Esophagus mucosa (tissue), 1 donor: ENCODE measurements around the gene CYB5R4. TPM values are rescaled to one million over a fixed set of nuclear protein-coding genes. Genes with fewer than 3 reads are reported as not detected.
"Not testable (repeated sequence)": the region's sequence is repeated elsewhere in the genome, so short reads cannot be mapped to it uniquely, and the experiment has no call there.

Experiments
- ATAC-seq: fragments of 200-7000 bp; cut with Tn5 transposase; one replicate; pipeline ENCODE4 v1.9.1; 2020
- total RNA-seq: library from RNA; stranded (reverse); gene quantifications from one replicate; pipeline ENCODE4 v1.2.4, GENCODE V29; 2023
- donor health status: DM: yes; HTN: yes; CAD: no.

Gene CYB5R4
- total RNA-seq, 1 donor from 2014 or later: 23.1 TPM

DNA sequence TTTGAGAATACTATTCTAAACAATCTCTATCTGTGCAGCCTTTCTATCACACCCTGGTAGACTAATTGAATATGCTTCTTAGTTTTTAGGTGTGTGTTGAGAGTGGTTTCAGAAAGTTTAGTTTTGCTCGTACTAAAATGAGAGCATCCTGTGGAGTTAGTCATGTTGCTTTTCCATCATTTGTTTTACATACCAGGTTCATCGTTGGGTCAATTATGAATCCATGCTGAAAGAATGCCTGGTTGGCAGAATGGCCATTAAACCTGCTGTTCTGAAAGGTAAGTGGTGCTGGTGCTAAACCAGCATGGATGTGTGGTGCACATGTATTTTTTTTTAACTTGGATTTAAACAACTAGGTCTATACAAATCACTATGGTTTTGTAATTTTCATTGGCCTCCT, 49.3 kb downstream of the CYB5R4 start:
- ATAC-seq: no peak

GRCh38 chr6:83911278-83911677, 51.8 kb downstream of the CYB5R4 start:
- ATAC-seq: no peak

DNA sequence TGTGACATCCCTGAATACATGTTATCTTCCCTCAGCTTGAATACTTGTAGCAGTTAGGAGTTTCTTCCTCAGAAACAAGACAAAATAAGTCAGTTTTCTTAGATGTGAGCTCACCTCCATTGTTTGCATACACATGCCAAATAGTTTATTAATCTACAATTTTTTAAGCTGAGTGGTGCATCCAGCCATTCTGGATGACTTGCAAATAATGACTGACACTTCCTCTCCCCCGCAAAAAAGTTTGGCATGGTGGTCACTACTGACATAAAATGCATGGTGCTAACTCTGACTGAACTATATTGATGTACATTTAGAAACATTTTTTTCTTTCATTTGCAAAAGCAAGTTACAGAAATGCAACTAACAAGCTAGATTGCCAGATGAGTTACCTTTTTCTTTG, 55.5 kb downstream of the CYB5R4 start:
- no peak for ATAC-seq

DNA sequence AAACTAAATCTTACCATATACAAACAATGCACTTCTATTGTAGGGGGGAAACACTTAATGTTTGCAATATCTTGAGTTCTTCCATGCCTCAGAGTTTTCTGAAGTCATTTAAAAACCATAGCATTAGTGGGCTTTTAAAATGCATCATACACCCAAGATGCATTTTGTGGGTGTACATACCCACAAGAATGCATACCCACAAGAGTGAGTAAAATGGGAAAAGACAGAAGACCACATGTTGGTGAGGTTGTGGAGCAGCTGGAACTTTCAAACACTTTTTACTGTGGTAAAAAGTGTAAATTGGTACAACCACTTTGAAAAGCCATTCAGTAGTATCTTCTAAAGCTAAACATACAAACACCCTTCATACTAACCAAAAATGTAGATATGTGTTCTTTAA, 57.5 kb downstream of the CYB5R4 start:
- ATAC-seq: no peak

GRCh38 chr6:83920017-83920416, 60.5 kb downstream of the CYB5R4 start:
- ATAC-seq: no peak

GRCh38 chr6:83921315-83921714, 61.8 kb downstream of the CYB5R4 start:
- ATAC-seq: no peak

DNA sequence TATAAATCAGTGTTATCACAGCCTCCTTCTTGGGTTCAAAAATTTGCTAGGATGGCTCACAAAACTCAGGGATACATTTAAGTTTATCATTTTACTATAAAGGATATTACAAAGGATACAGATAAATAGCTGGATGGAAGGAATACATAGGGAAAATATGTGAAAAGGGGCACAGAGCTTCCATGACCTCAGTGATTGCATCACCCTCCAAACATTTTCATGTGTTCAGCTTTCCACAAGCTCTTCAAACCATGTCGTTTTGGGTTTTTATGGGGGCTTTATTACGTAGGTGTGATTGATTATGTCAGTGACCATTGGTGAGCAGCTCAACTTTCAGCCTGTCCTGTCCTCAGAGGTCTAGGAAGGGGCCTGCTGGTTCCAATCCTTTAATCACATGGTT, 68.0 kb downstream of the CYB5R4 start:
- no peak for ATAC-seq

DNA sequence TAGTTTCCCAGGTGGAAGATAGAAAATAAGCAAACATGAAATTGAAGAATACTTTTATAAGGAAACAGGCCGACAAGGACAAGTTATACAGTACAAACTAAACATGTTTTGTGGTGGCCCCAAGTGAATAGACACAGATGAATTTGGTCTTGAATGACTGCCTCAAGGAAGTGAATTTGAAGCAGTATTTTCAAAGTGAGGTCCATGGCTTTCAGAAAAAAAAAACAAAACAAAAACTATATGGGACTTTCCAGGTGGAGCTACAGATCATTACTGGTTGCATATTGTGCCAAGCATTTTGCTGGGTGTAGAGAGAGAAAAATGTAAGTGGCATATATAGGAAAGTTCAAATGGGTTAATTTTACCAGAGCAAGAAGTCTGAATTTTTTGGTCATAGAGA, 68.8 kb downstream of the CYB5R4 start:
- ATAC-seq: no peak

DNA sequence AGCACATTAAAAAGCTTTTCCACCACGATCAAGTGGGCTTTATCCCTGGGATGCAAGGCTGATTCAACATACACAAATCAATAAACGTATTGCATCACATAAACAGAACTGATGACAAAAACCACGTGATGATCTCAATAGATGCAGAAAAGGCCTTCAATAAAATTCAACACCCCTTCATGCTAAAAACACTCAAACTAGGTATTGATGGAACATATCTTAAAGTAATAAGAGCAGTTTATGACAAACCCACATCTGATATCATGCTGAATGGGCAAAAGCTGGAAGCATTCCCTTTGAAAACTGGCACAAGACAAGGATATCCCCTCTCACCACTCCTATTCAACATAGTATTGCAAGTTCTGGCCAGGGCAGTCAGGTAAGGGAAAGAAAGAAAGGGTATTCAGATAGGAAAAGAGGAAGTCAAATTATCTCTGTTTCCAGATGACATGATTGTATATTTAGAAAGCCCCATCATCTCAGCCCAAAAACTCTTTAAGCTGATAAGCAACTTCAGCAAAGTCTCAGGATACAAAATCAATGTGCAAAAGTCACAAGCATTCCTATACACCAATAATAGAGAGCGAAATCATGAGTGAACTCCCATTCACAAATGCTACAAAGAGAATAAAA, 86.8 kb downstream of the CYB5R4 start:
- not testable (repeated sequence) for ATAC-seq

DNA sequence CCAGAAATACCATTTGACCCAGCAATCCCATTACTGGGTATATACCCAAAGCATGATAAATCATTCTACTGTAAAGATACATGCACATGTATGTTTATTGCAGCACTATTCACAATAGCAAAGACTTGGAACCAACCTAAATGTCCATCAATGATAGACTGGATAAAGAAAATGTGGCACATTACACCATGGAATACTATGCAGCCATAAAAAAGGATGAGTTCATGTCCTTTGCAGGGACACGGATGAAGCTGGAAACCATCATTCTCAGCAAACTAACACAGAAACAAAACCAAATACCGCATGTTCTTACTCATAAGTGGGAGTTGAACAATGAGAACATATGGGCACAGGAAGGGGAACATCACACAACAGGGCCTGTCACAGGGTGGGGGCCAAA, 88.5 kb downstream of the CYB5R4 start:
- not testable (repeated sequence) for ATAC-seq

- ATAC-seq: no peak
Observed at GRCh38 chr6:83948851-83949250, 89.4 kb downstream of the CYB5R4 start.

DNA sequence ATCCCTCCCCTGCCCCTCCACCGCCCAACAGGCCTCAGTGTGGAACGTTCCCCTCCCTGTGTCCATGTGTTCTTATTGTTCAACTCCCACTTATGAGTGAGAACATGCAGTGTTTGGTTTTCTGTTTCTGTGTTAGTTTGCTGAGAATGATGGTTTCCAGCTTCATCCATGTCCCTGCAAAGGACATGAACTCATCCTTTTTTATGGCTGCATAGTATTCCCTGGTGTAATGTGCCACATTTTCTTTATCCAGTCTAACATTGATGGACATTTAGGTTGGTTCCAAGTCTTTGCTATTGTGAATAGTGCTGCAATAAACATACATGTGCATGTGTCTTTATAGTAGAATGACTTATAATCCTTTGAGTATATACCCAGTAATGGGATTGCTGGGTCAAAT, 91.9 kb downstream of the CYB5R4 start:
- ATAC-seq: not testable (repeated sequence)

GRCh38 chr6:83952830-83953229, 93.3 kb downstream of the CYB5R4 start:
- no peak for ATAC-seq

- ATAC-seq: no peak
Observed at GRCh38 chr6:83954371-83954770, 94.9 kb downstream of the CYB5R4 start.

DNA sequence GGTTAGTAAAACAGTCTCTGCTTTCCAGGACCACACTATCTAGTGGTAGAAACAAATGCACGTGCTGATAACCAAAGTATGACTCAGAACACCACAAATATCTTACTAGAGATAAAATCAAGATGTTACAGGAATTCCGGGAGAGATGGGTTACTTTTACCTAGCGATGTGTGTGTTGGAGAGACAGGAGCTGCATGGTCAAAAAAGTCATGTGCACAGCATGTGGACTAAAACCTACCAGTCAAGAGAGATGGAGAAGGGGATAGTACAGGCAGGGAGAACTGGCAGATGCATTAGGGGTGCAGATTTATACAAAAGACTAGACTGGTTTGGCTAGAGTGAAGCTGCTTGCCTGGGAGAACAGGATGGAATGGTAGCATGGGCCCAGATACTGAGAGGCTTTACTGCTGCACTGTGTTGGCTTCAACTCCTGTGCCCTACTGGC, 98.8 kb downstream of the CYB5R4 start:
- ATAC-seq: no peak

GRCh38 chr6:83960664-83961063, 101.2 kb downstream of the CYB5R4 start:
- ATAC-seq: no peak

- ATAC-seq: no peak
Observed at GRCh38 chr6:83962582-83962981, 103.1 kb downstream of the CYB5R4 start.

DNA sequence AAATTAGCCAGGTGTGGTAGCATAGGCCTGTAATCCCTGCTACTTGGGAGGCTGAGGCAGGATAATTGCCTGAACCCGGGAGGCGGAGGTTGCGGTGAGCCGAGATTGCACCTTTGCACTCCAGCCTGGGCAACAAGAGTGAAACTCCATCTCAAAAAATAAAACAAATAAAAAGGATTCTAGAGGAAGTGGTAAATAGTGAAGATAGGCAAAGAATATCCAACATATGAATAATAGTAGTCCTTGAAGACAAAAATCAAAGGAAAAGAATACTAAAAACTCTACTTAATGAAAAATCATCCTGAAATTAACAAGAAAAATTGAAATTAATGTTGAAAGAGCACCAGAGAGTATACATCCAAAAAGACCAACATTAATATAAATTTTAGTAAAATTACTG, 107.0 kb downstream of the CYB5R4 start:
- no peak for ATAC-seq

- ATAC-seq: no peak
Observed at GRCh38 chr6:83970582-83970981, 111.1 kb downstream of the CYB5R4 start.

GRCh38 chr6:83974409-83975050, 115.0 kb downstream of the CYB5R4 start:
- ATAC-seq: no peak

GRCh38 chr6:83976037-83976755, 116.7 kb downstream of the CYB5R4 start:
- no peak for ATAC-seq

- no peak for ATAC-seq
Observed at GRCh38 chr6:83976871-83977270, 117.4 kb downstream of the CYB5R4 start.

DNA sequence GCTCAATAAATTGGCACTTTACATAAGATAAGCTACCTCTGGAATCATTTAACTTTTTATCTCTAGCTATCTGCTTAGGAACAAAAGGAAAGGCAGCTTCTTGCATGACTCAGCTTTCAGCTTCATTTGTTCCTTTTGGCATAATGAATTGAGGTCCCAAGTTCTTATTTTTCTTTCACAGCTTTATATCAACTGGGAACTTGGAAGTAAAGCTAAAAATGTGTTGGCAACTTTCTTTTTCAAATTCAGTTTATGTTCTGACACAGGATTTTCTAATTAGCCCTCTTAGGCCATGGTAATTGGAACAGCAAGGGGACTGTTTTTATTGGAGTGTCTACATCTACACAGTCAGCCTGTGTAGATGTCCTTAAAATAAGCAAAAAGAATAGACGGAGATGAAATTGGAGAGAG, 118.8 kb downstream of the CYB5R4 start:
- no peak for ATAC-seq

DNA sequence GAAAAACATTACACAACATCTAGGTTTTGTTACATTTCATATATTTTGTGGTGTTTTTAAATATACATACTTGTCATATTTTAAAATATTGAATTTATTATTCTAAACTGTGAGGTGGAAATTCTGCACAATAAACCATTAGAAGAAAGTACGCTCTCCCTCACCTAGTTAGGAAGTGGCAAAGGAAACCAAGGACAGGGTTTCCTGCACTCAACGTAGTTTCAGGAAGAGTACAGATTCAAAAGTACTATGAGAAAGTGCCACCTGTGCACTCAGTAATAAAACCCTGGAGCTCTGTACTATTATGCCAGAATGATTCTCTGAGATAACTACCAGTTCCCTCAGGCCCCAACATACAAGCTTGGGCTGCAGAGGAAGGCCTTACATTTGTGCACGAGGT, 119.5 kb downstream of the CYB5R4 start:
- no peak for ATAC-seq
